Esophagus squamous epithelium (tissue), 4 donors: ENCODE data around the gene DPH2.

Source experiments
- POLR2A ChIP-seq, 4 donors: fragments of 450-650 bp; IDR thresholded peaks; one replicate each; pipeline ENCODE4 v1.6.1; 2017; ENCODE audit warnings: antibody characterized with exemption in 4 of 4, mild to moderate bottlenecking in 4 of 4, moderate library complexity in 3 of 4
- TF ChIP-seq, protein P1 (sequence below), 6 experiments: fragments of 450-650 bp in 4 of 6; fragments of 200-600 bp in 2 of 6; sonication (generic) in 2 of 6; IDR thresholded peaks; one replicate each; pipeline ENCODE4 v1.5.1; 2016 to 2019; ENCODE audit warnings: antibody characterized with exemption in 6 of 6, mild to moderate bottlenecking in 4 of 6, moderate library complexity in 4 of 6

DNA sequence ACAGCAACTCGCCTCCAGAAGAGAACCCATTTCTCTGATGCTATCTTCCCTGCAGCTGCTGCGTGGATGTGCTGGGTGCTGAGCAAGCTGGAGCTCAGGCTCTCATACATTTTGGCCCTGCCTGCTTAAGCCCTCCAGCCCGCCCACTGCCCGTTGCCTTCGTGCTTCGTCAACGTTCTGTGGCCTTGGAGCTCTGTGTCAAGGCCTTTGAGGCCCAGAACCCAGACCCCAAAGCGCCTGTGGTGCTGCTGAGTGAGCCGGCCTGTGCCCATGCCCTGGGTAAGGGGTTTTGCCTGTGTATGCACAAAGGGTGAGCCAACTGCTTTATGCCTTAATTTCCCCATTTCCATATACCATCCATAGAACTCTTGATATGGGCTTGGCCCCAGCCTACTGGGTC lies 1.1 kb downstream of the DPH2 start:
- TF ChIP-seq, protein P1, sequence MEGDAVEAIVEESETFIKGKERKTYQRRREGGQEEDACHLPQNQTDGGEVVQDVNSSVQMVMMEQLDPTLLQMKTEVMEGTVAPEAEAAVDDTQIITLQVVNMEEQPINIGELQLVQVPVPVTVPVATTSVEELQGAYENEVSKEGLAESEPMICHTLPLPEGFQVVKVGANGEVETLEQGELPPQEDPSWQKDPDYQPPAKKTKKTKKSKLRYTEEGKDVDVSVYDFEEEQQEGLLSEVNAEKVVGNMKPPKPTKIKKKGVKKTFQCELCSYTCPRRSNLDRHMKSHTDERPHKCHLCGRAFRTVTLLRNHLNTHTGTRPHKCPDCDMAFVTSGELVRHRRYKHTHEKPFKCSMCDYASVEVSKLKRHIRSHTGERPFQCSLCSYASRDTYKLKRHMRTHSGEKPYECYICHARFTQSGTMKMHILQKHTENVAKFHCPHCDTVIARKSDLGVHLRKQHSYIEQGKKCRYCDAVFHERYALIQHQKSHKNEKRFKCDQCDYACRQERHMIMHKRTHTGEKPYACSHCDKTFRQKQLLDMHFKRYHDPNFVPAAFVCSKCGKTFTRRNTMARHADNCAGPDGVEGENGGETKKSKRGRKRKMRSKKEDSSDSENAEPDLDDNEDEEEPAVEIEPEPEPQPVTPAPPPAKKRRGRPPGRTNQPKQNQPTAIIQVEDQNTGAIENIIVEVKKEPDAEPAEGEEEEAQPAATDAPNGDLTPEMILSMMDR (IDR thresholded peaks at IDR 0.05), result no peak
- TF ChIP-seq POLR2A (IDR thresholded peaks at IDR 0.05), result no peak
